HepG2 (cell line): Measurements from ENCODE around the gene BCL2L2. TPM values are rescaled to one million over a fixed set of nuclear protein-coding genes. Genes with fewer than 3 reads are reported as not detected.

Source experiments
- BRCA1 ChIP-seq: sonication (generic); formaldehyde crosslinking; IDR thresholded peaks from 2 replicates; pipeline ENCODE4 v1.4.0; 2020; ENCODE audit warnings: missing genetic modification reagents
- E2F2 ChIP-seq: sonication (generic); formaldehyde crosslinking; IDR thresholded peaks from 2 replicates; pipeline ENCODE4 v1.4.0; 2020; ENCODE audit warnings: missing genetic modification reagents, borderline replicate concordance
- ELF4 ChIP-seq: sonication (generic); formaldehyde crosslinking; IDR thresholded peaks from 2 replicates; pipeline ENCODE4 v1.5.0; 2020; ENCODE audit warnings: missing genetic modification reagents, mild to moderate bottlenecking, moderate library complexity, borderline replicate concordance
- HMGXB4 ChIP-seq, 2 experiments: sonication (generic) in 1 of 2; formaldehyde crosslinking in 1 of 2; IDR thresholded peaks; 2 replicates each; pipeline versions ENCODE4 v1.4.0 to v1.6.1; 2018 to 2020; ENCODE audit warnings: missing genetic modification reagents in 2 of 2, borderline replicate concordance in 1 of 2, low read depth in 1 of 2, mild to moderate bottlenecking in 1 of 2, missing biosample characterization in 1 of 2
- JDP2 ChIP-seq: sonication (generic); formaldehyde crosslinking; IDR thresholded peaks from 2 replicates; pipeline ENCODE4 v1.8.1; 2022; ENCODE audit warnings: missing genetic modification reagents, borderline replicate concordance
- MTA1 ChIP-seq: sonication (generic); formaldehyde crosslinking; IDR thresholded peaks from 2 replicates; pipeline ENCODE4 v1.4.0; 2020; ENCODE audit warnings: missing genetic modification reagents, mild to moderate bottlenecking, borderline replicate concordance
- TAF15 ChIP-seq: fragments of 200-400 bp; formaldehyde crosslinking; IDR thresholded peaks from one replicate; pipeline ENCODE4 v1.6.1; 2018; ENCODE audit warnings: mild to moderate bottlenecking, low read depth, low read length; ENCODE audit not compliant: poor library complexity, severe bottlenecking
- ZBTB49 ChIP-seq: sonication (generic); formaldehyde crosslinking; IDR thresholded peaks from 2 replicates; pipeline ENCODE4 v1.4.0; 2020; ENCODE audit warnings: missing genetic modification reagents, borderline replicate concordance
- ZNF121 ChIP-seq: sonication (generic); formaldehyde crosslinking; IDR thresholded peaks from 2 replicates; pipeline ENCODE4 v1.5.0; 2020; ENCODE audit warnings: mild to moderate bottlenecking, missing genetic modification reagents
- ZNF160 ChIP-seq: sonication (generic); formaldehyde crosslinking; IDR thresholded peaks from 2 replicates; pipeline ENCODE4 v1.8.0; 2022; ENCODE audit warnings: mild to moderate bottlenecking, inconsistent platforms, missing genetic modification reagents
- ZNF747 ChIP-seq: sonication (generic); formaldehyde crosslinking; IDR thresholded peaks from 2 replicates; pipeline ENCODE4 v1.8.1; 2023; ENCODE audit warnings: missing genetic modification reagents, mild to moderate bottlenecking, borderline replicate concordance
- ZNF770 ChIP-seq: sonication (generic); formaldehyde crosslinking; IDR thresholded peaks from 2 replicates; pipeline ENCODE4 v1.5.0; 2020; ENCODE audit warnings: mild to moderate bottlenecking, missing genetic modification reagents
- ZNF792 ChIP-seq: IDR thresholded peaks from 2 replicates; pipeline ENCODE4 v1.6.1; 2016
- ZNF839 ChIP-seq: sonication (generic); formaldehyde crosslinking; IDR thresholded peaks from 2 replicates; pipeline ENCODE4 v1.4.0; 2020; ENCODE audit warnings: missing genetic modification reagents, mild to moderate bottlenecking, borderline replicate concordance
- polyA plus RNA-seq, 8 experiments: library from polyadenylated mRNA; depleted of rRNA in 3 of 8; stranded (reverse) in 7 of 8; unstranded in 1 of 8; fragments of >200 nt; fragmentation: Illumina TruSeq in 4 of 8; extraction: Trizol in 4 of 8; gene quantifications; 2 replicates each; pipeline versions ENCODE4 v1.2.1 to v1.2.3, GENCODE V29; 2011 to 2016; ENCODE audit warnings: low read depth in 4 of 8, missing spikeins in 1 of 8, mixed read lengths in 1 of 8; ENCODE audit not compliant: insufficient read depth in 1 of 8
- total RNA-seq, 5 experiments: library from RNA; depleted of rRNA; stranded (reverse); fragments of >200 nt; fragmentation: Illumina TruSeq; extraction: Trizol; gene quantifications; 2 replicates each; pipeline ENCODE4 v1.2.3, GENCODE V29; 2016; ENCODE audit warnings: low read depth in 1 of 5
- TF ChIP-seq, protein P1 (sequence below): IDR thresholded peaks from 2 replicates; pipeline ENCODE4 v1.6.1; 2016; ENCODE audit warnings: low read depth, control low read depth
- TF ChIP-seq, protein P2 (sequence below): IDR thresholded peaks from 2 replicates; pipeline ENCODE4 v1.6.1; 2018; ENCODE audit warnings: missing genetic modification reagents, mild to moderate bottlenecking, missing compliant biosample characterization

BCL2L2 gene
- total and polyA plus RNA-seq, 2 of the 13 experiments (the other 11 are each of a cell fraction or from before 2014, with no cell fraction given) = 28.1 to 49.8 TPM

GRCh38 chr14:23286020-23286901 is 20.4 kb upstream of the BCL2L2 start, which contains the start of gene HOMEZ (continued):
- TF ChIP-seq, protein P1, sequence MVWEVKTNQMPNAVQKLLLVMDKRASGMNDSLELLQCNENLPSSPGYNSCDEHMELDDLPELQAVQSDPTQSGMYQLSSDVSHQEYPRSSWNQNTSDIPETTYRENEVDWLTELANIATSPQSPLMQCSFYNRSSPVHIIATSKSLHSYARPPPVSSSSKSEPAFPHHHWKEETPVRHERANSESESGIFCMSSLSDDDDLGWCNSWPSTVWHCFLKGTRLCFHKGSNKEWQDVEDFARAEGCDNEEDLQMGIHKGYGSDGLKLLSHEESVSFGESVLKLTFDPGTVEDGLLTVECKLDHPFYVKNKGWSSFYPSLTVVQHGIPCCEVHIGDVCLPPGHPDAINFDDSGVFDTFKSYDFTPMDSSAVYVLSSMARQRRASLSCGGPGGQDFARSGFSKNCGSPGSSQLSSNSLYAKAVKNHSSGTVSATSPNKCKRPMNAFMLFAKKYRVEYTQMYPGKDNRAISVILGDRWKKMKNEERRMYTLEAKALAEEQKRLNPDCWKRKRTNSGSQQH = peak; percentile 90
- TF ChIP-seq, protein P2, sequence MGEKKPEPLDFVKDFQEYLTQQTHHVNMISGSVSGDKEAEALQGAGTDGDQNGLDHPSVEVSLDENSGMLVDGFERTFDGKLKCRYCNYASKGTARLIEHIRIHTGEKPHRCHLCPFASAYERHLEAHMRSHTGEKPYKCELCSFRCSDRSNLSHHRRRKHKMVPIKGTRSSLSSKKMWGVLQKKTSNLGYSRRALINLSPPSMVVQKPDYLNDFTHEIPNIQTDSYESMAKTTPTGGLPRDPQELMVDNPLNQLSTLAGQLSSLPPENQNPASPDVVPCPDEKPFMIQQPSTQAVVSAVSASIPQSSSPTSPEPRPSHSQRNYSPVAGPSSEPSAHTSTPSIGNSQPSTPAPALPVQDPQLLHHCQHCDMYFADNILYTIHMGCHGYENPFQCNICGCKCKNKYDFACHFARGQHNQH (CRISPR knock-in tag) = peak; percentile 91
- TF ChIP-seq JDP2 (no peak), ZBTB49 (CRISPR knock-in tag) (0 out of 2 replicates have a peak, but pooled peaks have one; percentile 93), TAF15 (peak; percentile 45), HMGXB4 (CRISPR knock-in tag; IDR thresholded peaks at IDR 0.05; ENCODE audit: borderline replicate concordance in 1 of 2, low read depth in 1 of 2) (peak; percentile 83 to 91), MTA1 (CRISPR knock-in tag) (peak; percentile 89; the same call in 1 of the 2 replicates), BRCA1 (CRISPR knock-in tag) (peak; percentile 78; the same call in 1 of the 2 replicates), ZNF121 (peak; percentile 93), ELF4 (CRISPR knock-in tag) (peak; percentile 81; the same call in 1 of the 2 replicates), ZNF160 (CRISPR knock-in tag) (peak; percentile 93), E2F2 (peak; percentile 31; the same call in 1 of the 2 replicates), ZNF792 (peak; percentile 84), ZNF770 (CRISPR knock-in tag) (peak; percentile 4; the same call in 1 of the 2 replicates), ZNF747 (CRISPR knock-in tag) (peak; percentile 84; the same call in 1 of the 2 replicates), ZNF839 (CRISPR knock-in tag) (peak; percentile 80; the same call in 1 of the 2 replicates)
